ENCODE data around the gene SH3BP2.

DNA sequence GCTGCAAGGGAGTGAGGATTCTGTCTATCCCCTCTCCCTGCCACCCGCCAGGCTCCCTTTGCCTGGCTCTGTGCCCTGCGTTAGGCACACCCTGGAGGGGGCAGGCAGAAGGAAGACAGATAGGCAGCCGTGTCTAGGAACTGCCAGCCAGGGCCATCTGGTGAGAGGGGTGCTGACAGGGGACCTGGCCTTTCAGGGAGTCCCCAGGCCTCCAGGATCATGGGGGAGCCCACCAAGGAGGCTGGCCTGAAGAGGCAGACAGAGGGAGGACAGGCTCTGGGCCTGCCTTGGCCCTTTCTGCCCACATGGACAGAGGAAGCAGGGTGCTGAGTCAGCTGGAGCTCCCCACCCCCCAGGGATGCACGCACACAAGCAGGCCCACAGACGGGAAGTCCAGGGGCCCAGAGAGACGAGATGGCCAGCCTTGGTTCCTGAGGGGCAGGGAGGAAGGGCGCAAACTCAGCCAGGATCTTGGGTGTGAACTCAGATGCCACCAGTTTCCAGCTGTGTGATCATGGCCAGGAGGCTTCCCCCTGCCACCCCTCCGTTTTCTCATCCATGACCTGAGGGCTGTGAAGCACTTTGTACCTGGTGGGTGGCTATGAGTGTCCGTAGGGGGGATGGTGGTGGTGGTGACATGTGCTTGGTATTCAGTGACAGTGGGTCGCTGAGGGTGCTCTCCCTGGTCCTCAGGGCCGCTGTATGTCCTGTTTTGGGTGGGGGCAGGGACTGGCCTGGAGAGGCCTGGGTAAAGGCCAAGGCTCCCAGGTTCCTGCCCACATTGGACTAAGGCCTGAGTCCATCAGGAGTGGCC, 1.8 kb downstream of the SH3BP2 start:
- TF ChIP-seq POLR2AphosphoS5 (IDR thresholded peaks at IDR 0.05) = no peak
- TF ChIP-seq, protein P1, sequence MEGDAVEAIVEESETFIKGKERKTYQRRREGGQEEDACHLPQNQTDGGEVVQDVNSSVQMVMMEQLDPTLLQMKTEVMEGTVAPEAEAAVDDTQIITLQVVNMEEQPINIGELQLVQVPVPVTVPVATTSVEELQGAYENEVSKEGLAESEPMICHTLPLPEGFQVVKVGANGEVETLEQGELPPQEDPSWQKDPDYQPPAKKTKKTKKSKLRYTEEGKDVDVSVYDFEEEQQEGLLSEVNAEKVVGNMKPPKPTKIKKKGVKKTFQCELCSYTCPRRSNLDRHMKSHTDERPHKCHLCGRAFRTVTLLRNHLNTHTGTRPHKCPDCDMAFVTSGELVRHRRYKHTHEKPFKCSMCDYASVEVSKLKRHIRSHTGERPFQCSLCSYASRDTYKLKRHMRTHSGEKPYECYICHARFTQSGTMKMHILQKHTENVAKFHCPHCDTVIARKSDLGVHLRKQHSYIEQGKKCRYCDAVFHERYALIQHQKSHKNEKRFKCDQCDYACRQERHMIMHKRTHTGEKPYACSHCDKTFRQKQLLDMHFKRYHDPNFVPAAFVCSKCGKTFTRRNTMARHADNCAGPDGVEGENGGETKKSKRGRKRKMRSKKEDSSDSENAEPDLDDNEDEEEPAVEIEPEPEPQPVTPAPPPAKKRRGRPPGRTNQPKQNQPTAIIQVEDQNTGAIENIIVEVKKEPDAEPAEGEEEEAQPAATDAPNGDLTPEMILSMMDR (IDR thresholded peaks at IDR 0.05; ENCODE audit: poor library complexity, severe bottlenecking) = no peak
- no peak for TF ChIP-seq TAF1 (IDR thresholded peaks at IDR 0.05; ENCODE audit: low read depth)
- TF ChIP-seq RAD21 (conservative IDR thresholded peaks at IDR 0.05) = no peak
- TF ChIP-seq EZH2 (IDR thresholded peaks at IDR 0.05; ENCODE audit: borderline replicate concordance, insufficient read depth, low read length, poor library complexity, severe bottlenecking) = no peak
- no peak for TF ChIP-seq SMC3 (conservative IDR thresholded peaks at IDR 0.05; ENCODE audit: poor library complexity)
- TF ChIP-seq EP300 (conservative IDR thresholded peaks at IDR 0.05; ENCODE audit: poor library complexity, severe bottlenecking) = no peak
- TF ChIP-seq, protein P2, sequence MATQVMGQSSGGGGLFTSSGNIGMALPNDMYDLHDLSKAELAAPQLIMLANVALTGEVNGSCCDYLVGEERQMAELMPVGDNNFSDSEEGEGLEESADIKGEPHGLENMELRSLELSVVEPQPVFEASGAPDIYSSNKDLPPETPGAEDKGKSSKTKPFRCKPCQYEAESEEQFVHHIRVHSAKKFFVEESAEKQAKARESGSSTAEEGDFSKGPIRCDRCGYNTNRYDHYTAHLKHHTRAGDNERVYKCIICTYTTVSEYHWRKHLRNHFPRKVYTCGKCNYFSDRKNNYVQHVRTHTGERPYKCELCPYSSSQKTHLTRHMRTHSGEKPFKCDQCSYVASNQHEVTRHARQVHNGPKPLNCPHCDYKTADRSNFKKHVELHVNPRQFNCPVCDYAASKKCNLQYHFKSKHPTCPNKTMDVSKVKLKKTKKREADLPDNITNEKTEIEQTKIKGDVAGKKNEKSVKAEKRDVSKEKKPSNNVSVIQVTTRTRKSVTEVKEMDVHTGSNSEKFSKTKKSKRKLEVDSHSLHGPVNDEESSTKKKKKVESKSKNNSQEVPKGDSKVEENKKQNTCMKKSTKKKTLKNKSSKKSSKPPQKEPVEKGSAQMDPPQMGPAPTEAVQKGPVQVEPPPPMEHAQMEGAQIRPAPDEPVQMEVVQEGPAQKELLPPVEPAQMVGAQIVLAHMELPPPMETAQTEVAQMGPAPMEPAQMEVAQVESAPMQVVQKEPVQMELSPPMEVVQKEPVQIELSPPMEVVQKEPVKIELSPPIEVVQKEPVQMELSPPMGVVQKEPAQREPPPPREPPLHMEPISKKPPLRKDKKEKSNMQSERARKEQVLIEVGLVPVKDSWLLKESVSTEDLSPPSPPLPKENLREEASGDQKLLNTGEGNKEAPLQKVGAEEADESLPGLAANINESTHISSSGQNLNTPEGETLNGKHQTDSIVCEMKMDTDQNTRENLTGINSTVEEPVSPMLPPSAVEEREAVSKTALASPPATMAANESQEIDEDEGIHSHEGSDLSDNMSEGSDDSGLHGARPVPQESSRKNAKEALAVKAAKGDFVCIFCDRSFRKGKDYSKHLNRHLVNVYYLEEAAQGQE (IDR thresholded peaks at IDR 0.05; ENCODE audit: borderline replicate concordance) = no peak

Data from neural cell (in vitro differentiated cells).